Thoracic aorta (tissue), 2 donors: ENCODE data around the gene MCAT. TPM values are rescaled to one million over a fixed set of nuclear protein-coding genes. Genes with fewer than 3 reads are reported as not detected.

Experiments used
- ATAC-seq: fragments of 150-250 bp; one replicate; pipeline ENCODE4 v1.8.0; 2017; ENCODE audit warnings: low read depth; ENCODE audit not compliant: insufficient number of reproducible peaks, low FRiP score
- DNase-seq: peaks from one replicate; pipeline ENCODE4 v3.0.0-alpha.2; 2020; ENCODE audit warnings: low spot score
- H3K27ac ChIP-seq, 2 donors: fragments of 200-600 bp; sonication (generic); 1 replicate in 1 of 2; 2 replicates in 1 of 2; pipeline ENCODE4 v1.5.1; 2016; ENCODE audit warnings: mild to moderate bottlenecking in 2 of 2, moderate library complexity in 2 of 2
- H3K27me3 ChIP-seq: fragments of 200-600 bp; sonication (generic); replicated peaks from 2 replicates; pipeline ENCODE4 v1.6.0; 2016; ENCODE audit warnings: mild to moderate bottlenecking; ENCODE audit not compliant: insufficient read depth
- H3K36me3 ChIP-seq: fragments of 200-600 bp; sonication (generic); one replicate; pipeline ENCODE4 v1.5.1; 2016
- H3K4me1 ChIP-seq, 2 donors: fragments of 200-600 bp; sonication (generic); 1 replicate in 1 of 2; 2 replicates in 1 of 2; pipeline versions ENCODE4 v1.5.1 to v1.6.0; 2016; ENCODE audit warnings: low read depth in 2 of 2, mild to moderate bottlenecking in 1 of 2; ENCODE audit not compliant: control insufficient read depth in 1 of 2
- H3K4me3 ChIP-seq: fragments of 200-600 bp; sonication (generic); 2 replicates; pipeline ENCODE4 v1.5.1; 2016; ENCODE audit warnings: mild to moderate bottlenecking
- H3K9me3 ChIP-seq: fragments of 200-600 bp; sonication (generic); 2 replicates; pipeline ENCODE4 v1.5.1; 2016
- CTCF ChIP-seq: fragments of 200-600 bp; sonication (generic); IDR thresholded peaks from one replicate; pipeline ENCODE4 v1.5.1; 2019; ENCODE audit warnings: antibody characterized with exemption
- total RNA-seq, 2 donors: library from RNA; depleted of rRNA; stranded (reverse); fragments of >200 nt; gene quantifications; one replicate each; pipeline versions ENCODE4 v1.1.0 to v1.2.3, GENCODE V29; 2016

The MCAT gene
- total RNA-seq, 2 donors from 2014 or later = 9.5 to 16.1 TPM

- no peak overlapping the region for H3K27ac ChIP-seq
- H3K9me3 ChIP-seq = no peaks in the 10 kb centered on the region
- H3K4me1 ChIP-seq = no peaks in the 10 kb centered on the region
- DNase-seq (no peak), ATAC-seq (no peak)
- H3K27me3 ChIP-seq = no peaks in the 10 kb centered on the region
- peaks cover 46% of the 10 kb centered on the region for H3K36me3 ChIP-seq
- no peak overlapping the region for H3K4me3 ChIP-seq
- no peak for TF ChIP-seq CTCF
Measured at GRCh38 chr22:43171607-43172006, 28.4 kb upstream of the MCAT start.

- ATAC-seq (no peak), DNase-seq (no peak)
- Histone ChIP-seq H3K27ac (no peak overlapping the region), H3K36me3 (peaks cover 46% of the 10 kb centered on the region), H3K27me3 (no peaks in the 10 kb centered on the region), H3K9me3 (no peaks in the 10 kb centered on the region), H3K4me1 (no peaks in the 10 kb centered on the region), H3K4me3 (no peak overlapping the region)
- no peak for TF ChIP-seq CTCF
Measured at GRCh38 chr22:43171019-43171491, 27.9 kb upstream of the MCAT start.

GRCh38 chr22:43170131-43170480, 26.9 kb upstream of the MCAT start:
- Histone ChIP-seq H3K4me3 (no peak overlapping the region), H3K27ac (no peak overlapping the region), H3K4me1 (no peaks in the 10 kb centered on the region), H3K27me3 (no peaks in the 10 kb centered on the region), H3K36me3 (peaks cover 38% of the 10 kb centered on the region), H3K9me3 (no peaks in the 10 kb centered on the region)
- DNase-seq (no peak), ATAC-seq (no peak)
- TF ChIP-seq CTCF = no peak

GRCh38 chr22:43169310-43170130, 26.3 kb upstream of the MCAT start:
- Histone ChIP-seq H3K27ac (no peak overlapping the region), H3K4me1 (no peaks in the 10 kb centered on the region), H3K4me3 (no peak overlapping the region), H3K36me3 (peaks cover 33% of the 10 kb centered on the region), H3K9me3 (no peaks in the 10 kb centered on the region), H3K27me3 (no peaks in the 10 kb centered on the region)
- no peak for TF ChIP-seq CTCF
- ATAC-seq (no peak), DNase-seq (no peak)

GRCh38 chr22:43168471-43169309, 25.5 kb upstream of the MCAT start:
- Histone ChIP-seq H3K4me3 (no peak overlapping the region), H3K27me3 (no peaks in the 10 kb centered on the region), H3K4me1 (no peaks in the 10 kb centered on the region), H3K9me3 (no peaks in the 10 kb centered on the region), H3K27ac (peak overlapping the region; percentile 7 to 21), H3K36me3 (peaks cover 24% of the 10 kb centered on the region)
- ATAC-seq (no peak), DNase-seq (no peak)
- TF ChIP-seq CTCF = no peak
